Measurements from ENCODE around the gene ZCCHC13.
"Not testable (repeated sequence)": the region's sequence is repeated elsewhere in the genome, so short reads cannot be mapped to it uniquely, and the experiment has no call there.

Gene ZCCHC13

GRCh38 chrX:74321191-74321590 is 17.2 kb downstream of the ZCCHC13 start:
- DNase-seq (ENCODE audit: low read depth in 2 of 2): no peak

DNA sequence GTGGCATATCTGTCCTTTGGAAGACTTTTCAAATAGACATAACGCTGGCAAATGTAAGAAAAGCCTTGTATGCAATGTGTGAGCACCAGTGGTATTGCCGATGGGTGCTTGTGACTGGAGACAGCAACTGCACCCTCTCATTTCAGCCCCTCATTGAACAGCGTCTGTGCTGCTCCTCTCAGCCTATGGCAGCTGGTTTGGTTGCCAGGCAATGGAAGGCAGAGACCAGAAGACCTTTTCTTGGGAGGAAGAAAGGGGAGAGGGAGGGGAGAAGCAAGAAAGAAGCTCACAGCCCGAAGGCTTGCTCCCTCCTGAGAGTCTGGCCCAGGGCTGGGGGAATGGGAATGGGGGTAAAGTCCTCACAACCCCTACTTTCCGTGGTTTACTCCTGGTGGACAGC is 20.2 kb downstream of the ZCCHC13 start:
- DNase-seq (ENCODE audit: low read depth in 2 of 2): no peak

DNA sequence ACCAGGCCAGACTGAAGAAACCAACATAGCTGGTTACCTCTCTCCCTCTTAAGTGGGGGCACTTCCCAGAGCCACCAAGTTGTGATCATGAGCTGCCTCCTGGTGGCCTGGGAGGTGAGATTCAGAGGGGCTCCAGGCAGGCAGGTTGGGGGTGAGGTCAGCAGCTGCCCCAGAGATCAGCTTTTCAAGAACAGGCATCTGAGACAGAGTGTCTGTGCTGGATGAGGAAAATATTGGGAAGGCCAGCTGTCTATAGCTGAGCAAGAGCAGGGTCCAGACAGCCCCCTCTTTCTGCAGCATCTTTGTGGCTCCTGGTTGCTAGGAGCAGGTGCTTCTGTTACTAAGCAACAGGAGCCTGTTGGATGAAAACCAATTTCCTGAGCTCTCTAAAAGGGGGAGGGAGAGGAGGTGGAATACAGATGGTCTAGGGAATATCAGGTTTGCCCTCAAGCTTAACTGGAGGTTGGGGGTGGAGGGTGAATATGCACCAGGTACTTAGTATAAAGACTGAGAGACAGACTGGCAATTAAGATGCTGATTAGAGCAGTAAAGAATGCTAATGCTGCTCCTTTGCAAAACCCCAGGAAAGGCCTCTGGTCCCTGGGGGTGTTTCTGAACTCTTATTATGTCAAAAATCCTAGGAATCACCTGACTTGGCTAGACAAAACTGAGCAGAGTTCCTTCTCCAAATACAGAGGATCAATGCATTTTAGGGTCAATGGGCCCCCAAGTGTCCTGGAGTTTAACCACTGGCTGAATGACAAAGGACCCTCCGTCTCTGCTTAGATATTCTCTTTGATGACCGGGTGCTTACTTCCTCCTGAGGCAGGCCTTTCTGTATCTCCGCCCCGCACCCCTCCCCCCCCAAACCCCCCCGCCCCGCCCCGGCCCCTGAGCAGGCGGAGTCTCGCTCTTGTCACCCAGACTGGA is 21.4 kb downstream of the ZCCHC13 start:
- no peak for DNase-seq (ENCODE audit: low read depth in 2 of 2)

GRCh38 chrX:74338852-74339251 is 34.9 kb downstream of the ZCCHC13 start:
- no peak for DNase-seq (ENCODE audit: low read depth in 2 of 2)

DNA sequence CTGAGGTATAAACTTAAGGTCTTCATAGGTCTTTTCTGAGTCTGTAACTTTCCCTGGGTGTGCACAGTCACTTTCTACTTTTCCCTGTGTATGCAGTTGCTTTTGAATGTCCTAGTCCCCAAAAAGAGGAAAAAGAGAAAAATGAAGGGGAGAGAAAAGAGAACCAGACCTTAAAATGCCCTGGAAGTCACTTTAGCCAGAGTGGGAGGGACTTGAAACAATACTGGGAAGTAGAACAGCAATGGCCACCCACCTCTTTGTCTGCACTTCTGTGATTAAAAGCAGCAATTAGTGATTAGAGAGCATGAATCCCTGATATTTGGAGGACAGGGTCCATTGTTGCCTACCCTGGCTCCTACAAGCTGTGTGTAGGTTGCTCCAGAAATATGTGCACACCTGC is 36.1 kb downstream of the ZCCHC13 start:
- no peak for DNase-seq (ENCODE audit: low read depth in 2 of 2)

- DNase-seq (ENCODE audit: low read depth in 2 of 2): not testable (repeated sequence)
These were observed 38.2 kb downstream of the ZCCHC13 start for GRCh38 chrX:74342211-74342610.

DNA sequence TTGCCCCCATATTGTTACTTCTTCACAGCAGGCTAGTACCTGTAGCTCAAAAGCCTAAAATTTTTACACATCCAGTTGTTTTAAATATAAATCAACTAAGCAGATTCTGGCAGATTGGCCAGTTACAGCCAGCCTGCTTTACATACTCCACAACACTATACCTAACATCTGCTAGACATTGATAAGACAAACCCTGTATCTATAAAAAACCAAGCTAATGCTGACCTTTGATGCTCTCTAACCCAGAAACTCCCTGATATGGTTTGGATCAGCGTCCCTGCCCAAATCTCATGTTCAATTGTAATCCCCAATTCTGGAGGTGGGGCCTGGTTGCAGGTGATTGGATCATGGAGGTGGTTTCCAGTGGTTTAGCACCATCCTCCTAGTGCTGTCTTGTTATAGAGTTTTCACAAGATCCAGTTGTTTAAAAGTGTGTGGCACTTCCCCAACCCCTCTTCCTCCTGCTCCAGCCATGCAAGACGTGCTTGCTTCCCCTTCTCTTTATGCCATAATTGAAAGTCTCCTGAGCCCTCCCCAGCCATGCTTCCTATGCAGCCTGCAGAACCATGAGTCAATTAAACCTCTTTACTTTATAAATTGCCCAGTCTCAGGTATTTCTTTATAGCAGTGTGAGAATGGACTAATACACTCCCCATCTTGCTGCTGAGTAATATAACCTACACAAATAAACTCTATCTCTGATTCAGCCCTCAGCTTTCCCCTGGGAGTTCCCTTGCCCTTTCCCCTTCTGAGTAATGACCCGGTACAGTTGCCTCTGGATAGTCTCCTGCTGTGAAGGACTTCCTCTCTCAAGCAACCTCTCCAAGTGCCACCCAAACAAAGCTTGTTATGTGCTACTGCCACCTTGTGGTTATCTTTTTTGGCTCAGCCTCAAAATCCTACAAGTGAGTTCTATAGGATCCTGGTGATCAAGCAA is 39.6 kb downstream of the ZCCHC13 start:
- DNase-seq (ENCODE audit: low read depth in 2 of 2): no peak

DNA sequence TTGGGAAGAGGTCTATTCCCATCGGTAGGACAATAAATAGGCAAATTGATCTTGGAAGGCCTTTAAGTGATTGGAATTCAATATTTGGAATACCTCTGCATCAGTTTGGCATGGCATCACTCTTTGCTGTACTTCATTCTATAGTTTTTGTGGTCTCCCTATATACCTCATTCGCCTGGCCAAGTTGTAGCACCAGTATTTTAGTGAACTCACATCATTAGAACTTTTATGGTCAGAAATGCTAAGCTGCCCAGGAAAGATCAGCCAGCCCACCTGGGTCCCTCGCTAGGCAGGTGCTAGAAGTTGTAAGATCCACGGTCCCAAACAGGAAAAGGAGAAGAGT is 40.3 kb downstream of the ZCCHC13 start:
- DNase-seq (ENCODE audit: low read depth in 2 of 2): no peak

GRCh38 chrX:74346088-74346487 is 42.1 kb downstream of the ZCCHC13 start:
- no peak for DNase-seq (ENCODE audit: low read depth in 2 of 2)

- DNase-seq (ENCODE audit: low read depth in 2 of 2): no peak
These were observed 45.4 kb downstream of the ZCCHC13 start for GRCh38 chrX:74349387-74349786.

DNA sequence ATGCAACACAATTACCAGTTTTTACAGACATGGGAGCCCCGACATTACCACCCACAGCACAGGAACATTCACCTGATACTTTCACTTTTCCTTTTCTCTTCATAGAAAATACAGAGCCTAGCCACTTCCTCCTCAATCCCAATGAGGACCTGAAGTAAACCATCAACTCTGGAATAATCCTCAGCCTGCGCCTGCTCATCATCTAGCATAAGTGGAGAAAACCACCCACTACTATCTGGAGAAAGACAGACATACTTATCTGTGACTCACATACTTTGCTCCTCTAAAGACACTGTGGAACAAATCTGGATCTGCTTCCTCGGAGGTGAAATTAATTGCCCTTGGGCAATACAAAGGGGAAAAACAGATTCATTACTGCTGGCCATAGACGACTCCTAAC is 47.8 kb downstream of the ZCCHC13 start:
- no peak for DNase-seq (ENCODE audit: low read depth in 2 of 2)

GRCh38 chrX:74353984-74354383 is 50.0 kb downstream of the ZCCHC13 start:
- DNase-seq (ENCODE audit: low read depth in 2 of 2): no peak

Data from stimulated activated CD8-positive, alpha-beta memory T cell treated with anti-CD3 and anti-CD28 coated beads, Interleukin-2, amount 100 ng/mL, for 1 hour (primary cell).